GM21723 (cell line): ENCODE results near the gene C19orf25.

Experiments
- ATAC-seq: cut with Tn5 transposase; IDR thresholded peaks from one replicate; pipeline ENCODE4 v1.9.1; 2021; ENCODE audit warnings: mild to moderate bottlenecking, moderate library complexity; ENCODE audit not compliant: unreplicated experiment

Gene C19orf25

GRCh38 chr19:1496714-1497577, 17.9 kb upstream of the C19orf25 start:
- no peak for ATAC-seq

GRCh38 chr19:1495799-1496713, 17.0 kb upstream of the C19orf25 start:
- ATAC-seq = no peak

GRCh38 chr19:1495051-1495798, 16.2 kb upstream of the C19orf25 start:
- ATAC-seq = no peak

GRCh38 chr19:1494115-1494815, 15.2 kb upstream of the C19orf25 start:
- no peak for ATAC-seq

GRCh38 chr19:1492474-1493006, 13.5 kb upstream of the C19orf25 start:
- no peak for ATAC-seq

GRCh38 chr19:1491849-1492170, 12.8 kb upstream of the C19orf25 start:
- ATAC-seq = no peak

GRCh38 chr19:1491114-1491848, 12.3 kb upstream of the C19orf25 start, which contains the start of gene REEP6:
TSS of gene REEP6 (plus strand) at chr19:1491181. CDS start at chr19:1491270, 89 bp downstream.
- no peak for ATAC-seq

- ATAC-seq = peak; percentile 84
These were observed 11.5 kb upstream of the C19orf25 start, which contains the start of gene PCSK4 for GRCh38 chr19:1490311-1491113. TSS of gene PCSK4 (minus strand) at chr19:1490350. CDS start at chr19:1490346, 4 bp downstream.

GRCh38 chr19:1489463-1490310, 10.7 kb upstream of the C19orf25 start:
- ATAC-seq = no peak

GRCh38 chr19:1488282-1488601, 9.2 kb upstream of the C19orf25 start:
- no peak for ATAC-seq

GRCh38 chr19:1487576-1488281, 8.7 kb upstream of the C19orf25 start:
- ATAC-seq = no peak

GRCh38 chr19:1486720-1487575, 7.9 kb upstream of the C19orf25 start:
- no peak for ATAC-seq

- no peak for ATAC-seq
These were observed 5.0 kb upstream of the C19orf25 start for GRCh38 chr19:1483979-1484428.

GRCh38 chr19:1483131-1483978, 4.3 kb upstream of the C19orf25 start:
- ATAC-seq = no peak
